Thyroid gland (tissue), 4 donors: Measurements from ENCODE around the gene PEA15.

Experiments used
- POLR2A ChIP-seq, 2 donors: fragments of 450-650 bp; IDR thresholded peaks; one replicate each; pipeline ENCODE4 v1.6.1; 2017; ENCODE audit warnings: antibody characterized with exemption in 2 of 2, mild to moderate bottlenecking in 2 of 2, moderate library complexity in 1 of 2
- TF ChIP-seq, protein P1 (sequence below), 6 experiments: fragments of 200-600 bp in 3 of 6; fragments of 450-650 bp in 3 of 6; sonication (generic) in 3 of 6; IDR thresholded peaks; one replicate each; pipeline ENCODE4 v1.5.1; 2016 to 2019; ENCODE audit warnings: antibody characterized with exemption in 6 of 6, mild to moderate bottlenecking in 2 of 6, inconsistent platforms in 1 of 6, moderate library complexity in 1 of 6

- TF ChIP-seq, protein P1, sequence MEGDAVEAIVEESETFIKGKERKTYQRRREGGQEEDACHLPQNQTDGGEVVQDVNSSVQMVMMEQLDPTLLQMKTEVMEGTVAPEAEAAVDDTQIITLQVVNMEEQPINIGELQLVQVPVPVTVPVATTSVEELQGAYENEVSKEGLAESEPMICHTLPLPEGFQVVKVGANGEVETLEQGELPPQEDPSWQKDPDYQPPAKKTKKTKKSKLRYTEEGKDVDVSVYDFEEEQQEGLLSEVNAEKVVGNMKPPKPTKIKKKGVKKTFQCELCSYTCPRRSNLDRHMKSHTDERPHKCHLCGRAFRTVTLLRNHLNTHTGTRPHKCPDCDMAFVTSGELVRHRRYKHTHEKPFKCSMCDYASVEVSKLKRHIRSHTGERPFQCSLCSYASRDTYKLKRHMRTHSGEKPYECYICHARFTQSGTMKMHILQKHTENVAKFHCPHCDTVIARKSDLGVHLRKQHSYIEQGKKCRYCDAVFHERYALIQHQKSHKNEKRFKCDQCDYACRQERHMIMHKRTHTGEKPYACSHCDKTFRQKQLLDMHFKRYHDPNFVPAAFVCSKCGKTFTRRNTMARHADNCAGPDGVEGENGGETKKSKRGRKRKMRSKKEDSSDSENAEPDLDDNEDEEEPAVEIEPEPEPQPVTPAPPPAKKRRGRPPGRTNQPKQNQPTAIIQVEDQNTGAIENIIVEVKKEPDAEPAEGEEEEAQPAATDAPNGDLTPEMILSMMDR (IDR thresholded peaks at IDR 0.05) = no peak
- TF ChIP-seq POLR2A (IDR thresholded peaks at IDR 0.05) = no peak
Observed at GRCh38 chr1:160209321-160210046, 4.3 kb downstream of the PEA15 start.
